WTC11 (cell line): ENCODE data around the gene POU6F1. TPM values are rescaled to one million over a fixed set of nuclear protein-coding genes. Genes with fewer than 3 reads are reported as not detected.

Source experiments
- ATAC-seq: fragments of 200-7000 bp; cut with Tn5 transposase; 2 replicates; pipeline ENCODE4 v1.10.0; 2021; ENCODE audit warnings: mild to moderate bottlenecking, moderate library complexity
- CTCF ChIA-PET: fragments of 300-600 bp; sonication (Branson Sonifier 250); formaldehyde crosslinking; loops from one replicate; lab custom pipeline; 2021; ENCODE audit warnings: antibody characterized with exemption; lab: Charles Lee
- POLR2A ChIA-PET: fragments of 350-600 bp; sonication (Branson Sonifier 250); formaldehyde crosslinking; loops from one replicate; lab custom pipeline; 2021; ENCODE audit warnings: antibody characterized with exemption; lab: Charles Lee
- DNase-seq: peaks from one replicate; pipeline ENCODE4 v3.0.0; 2021; ENCODE audit warnings: low spot score
- H3K27ac Mint-ChIP-seq: 2 replicates; pipeline ENCODE4 v1.8.0; 2021; ENCODE audit warnings: mixed read lengths
- H3K27me3 Mint-ChIP-seq: 2 replicates; pipeline ENCODE4 v1.8.0; 2021; ENCODE audit warnings: low read depth, mild to moderate bottlenecking, moderate library complexity, mixed read lengths
- H3K36me3 Mint-ChIP-seq: 2 replicates; pipeline ENCODE4 v1.8.0; 2021; ENCODE audit warnings: mixed read lengths
- H3K4me1 Mint-ChIP-seq: 2 replicates; pipeline ENCODE4 v1.8.0; 2022; ENCODE audit warnings: mixed read lengths
- H3K4me3 Mint-ChIP-seq: 2 replicates; pipeline ENCODE4 v1.8.0; 2021; ENCODE audit warnings: mild to moderate bottlenecking, moderate library complexity, mixed read lengths
- H3K9me3 Mint-ChIP-seq: 2 replicates; pipeline ENCODE4 v1.8.0; 2021; ENCODE audit warnings: mixed read lengths
- ATF2 ChIP-seq: sonication (generic); formaldehyde crosslinking; IDR thresholded peaks from 2 replicates; pipeline ENCODE4 v1.8.1; 2022; ENCODE audit warnings: low read depth, missing genetic modification reagents, borderline replicate concordance
- CBFB ChIP-seq: sonication (generic); formaldehyde crosslinking; IDR thresholded peaks from 2 replicates; pipeline ENCODE4 v1.8.1; 2022; ENCODE audit warnings: mild to moderate bottlenecking, low read depth, missing genetic modification reagents
- CTCF ChIP-seq: fragments of 200-600 bp; IDR thresholded peaks from 2 replicates; pipeline ENCODE4 v1.8.0; 2022; ENCODE audit warnings: antibody characterized with exemption
- FOXP4 ChIP-seq: sonication (generic); formaldehyde crosslinking; IDR thresholded peaks from 2 replicates; pipeline ENCODE4 v1.8.0; 2022; ENCODE audit warnings: mild to moderate bottlenecking, missing genetic modification reagents
- NFATC4 ChIP-seq: fragments of 250-450 bp; sonication (Bioruptor Pico); IDR thresholded peaks from 2 replicates; pipeline ENCODE4 v1.9.0; 2021; ENCODE audit warnings: mild to moderate bottlenecking
- NFE2L1 ChIP-seq: sonication (generic); formaldehyde crosslinking; IDR thresholded peaks from 2 replicates; pipeline ENCODE4 v1.8.1; 2023; ENCODE audit warnings: missing genetic modification reagents
- NR2C2 ChIP-seq: sonication (generic); formaldehyde crosslinking; IDR thresholded peaks from 2 replicates; pipeline ENCODE4 v1.8.0; 2022; ENCODE audit warnings: mild to moderate bottlenecking, missing genetic modification reagents
- PRRX2 ChIP-seq: fragments of 250-450 bp; sonication (Bioruptor Pico); IDR thresholded peaks from 2 replicates; pipeline ENCODE4 v1.8.0; 2021; ENCODE audit warnings: mild to moderate bottlenecking
- SMAD4 ChIP-seq: sonication (generic); formaldehyde crosslinking; IDR thresholded peaks from 2 replicates; pipeline ENCODE4 v1.8.0; 2022; ENCODE audit warnings: mild to moderate bottlenecking, missing genetic modification reagents
- USF1 ChIP-seq: sonication (generic); formaldehyde crosslinking; IDR thresholded peaks from 2 replicates; pipeline ENCODE4 v1.8.0; 2022; ENCODE audit warnings: mild to moderate bottlenecking, missing genetic modification reagents
- USF2 ChIP-seq: sonication (generic); formaldehyde crosslinking; IDR thresholded peaks from 2 replicates; pipeline ENCODE4 v1.8.1; 2023; ENCODE audit warnings: mild to moderate bottlenecking, missing genetic modification reagents, moderate library complexity
- ZBTB21 ChIP-seq: sonication (generic); formaldehyde crosslinking; IDR thresholded peaks from 2 replicates; pipeline ENCODE4 v1.8.1; 2023; ENCODE audit warnings: mild to moderate bottlenecking, missing genetic modification reagents, borderline replicate concordance
- ZNF263 ChIP-seq: sonication (generic); formaldehyde crosslinking; IDR thresholded peaks from 2 replicates; pipeline ENCODE4 v1.8.1; 2022; ENCODE audit warnings: low read depth, mild to moderate bottlenecking, moderate library complexity, missing genetic modification reagents
- ZNF416 ChIP-seq: fragments of 250-450 bp; sonication (Bioruptor Pico); IDR thresholded peaks from 2 replicates; pipeline ENCODE4 v1.9.0; 2021; ENCODE audit warnings: mild to moderate bottlenecking, inconsistent platforms
- ZNF423 ChIP-seq: fragments of 250-450 bp; sonication (Bioruptor Pico); IDR thresholded peaks from 2 replicates; pipeline ENCODE4 v2.1.2; 2022; ENCODE audit warnings: mild to moderate bottlenecking, moderate library complexity
- total RNA-seq: library from RNA; stranded (reverse); gene quantifications from 3 replicates; pipeline ENCODE4 v1.2.3, GENCODE V29; 2021
- TF ChIP-seq, protein P1 (sequence below): sonication (generic); formaldehyde crosslinking; conservative IDR thresholded peaks from 2 replicates; pipeline ENCODE4 v1.8.1; 2023; ENCODE audit warnings: mild to moderate bottlenecking, low read depth, missing genetic modification reagents, moderate library complexity
- TF ChIP-seq, protein P2 (sequence below): fragments of 250-450 bp; sonication (Bioruptor Pico); IDR thresholded peaks from 2 replicates; pipeline ENCODE4 v1.9.0; 2021; ENCODE audit warnings: mild to moderate bottlenecking
- TF ChIP-seq, protein P3 (sequence below): fragments of 250-450 bp; sonication (Bioruptor Pico); IDR thresholded peaks from 2 replicates; pipeline ENCODE4 v1.8.0; 2021; ENCODE audit warnings: mild to moderate bottlenecking
- TF ChIP-seq, protein P4 (sequence below): sonication (generic); formaldehyde crosslinking; IDR thresholded peaks from 2 replicates; pipeline ENCODE4 v1.8.1; 2022; ENCODE audit warnings: mild to moderate bottlenecking, moderate library complexity, missing genetic modification reagents

Gene POU6F1
- total RNA-seq, 1 experiment from 2014 or later = 10.2 TPM

GRCh38 chr12:51200156-51200555, 17.7 kb downstream of the POU6F1 start (continued):
- TF ChIP-seq CTCF = no peak
- no peak for TF ChIP-seq NFATC4 (CRISPR knock-in tag)
- no peak for TF ChIP-seq ZNF416 (CRISPR knock-in tag)

- no peaks in the 10 kb centered on the region for H3K4me1 Mint-ChIP-seq
- H3K27me3 Mint-ChIP-seq = no peaks in the 10 kb centered on the region
- no peak overlapping the region for H3K27ac Mint-ChIP-seq
- POLR2A ChIA-PET = no interaction called here
- TF ChIP-seq CBFB (CRISPR knock-in tag) (no peak), NFE2L1 (CRISPR knock-in tag) (no peak), FOXP4 (CRISPR knock-in tag) (no peak), NR2C2 (no peak), ZBTB21 (CRISPR knock-in tag) (no peak), ZNF423 (no peak), PRRX2 (no peak), USF2 (no peak), SMAD4 (CRISPR knock-in tag) (no peak), USF1 (no peak), ZNF263 (CRISPR knock-in tag) (no peak), ATF2 (no peak)
- TF ChIP-seq, protein P1, sequence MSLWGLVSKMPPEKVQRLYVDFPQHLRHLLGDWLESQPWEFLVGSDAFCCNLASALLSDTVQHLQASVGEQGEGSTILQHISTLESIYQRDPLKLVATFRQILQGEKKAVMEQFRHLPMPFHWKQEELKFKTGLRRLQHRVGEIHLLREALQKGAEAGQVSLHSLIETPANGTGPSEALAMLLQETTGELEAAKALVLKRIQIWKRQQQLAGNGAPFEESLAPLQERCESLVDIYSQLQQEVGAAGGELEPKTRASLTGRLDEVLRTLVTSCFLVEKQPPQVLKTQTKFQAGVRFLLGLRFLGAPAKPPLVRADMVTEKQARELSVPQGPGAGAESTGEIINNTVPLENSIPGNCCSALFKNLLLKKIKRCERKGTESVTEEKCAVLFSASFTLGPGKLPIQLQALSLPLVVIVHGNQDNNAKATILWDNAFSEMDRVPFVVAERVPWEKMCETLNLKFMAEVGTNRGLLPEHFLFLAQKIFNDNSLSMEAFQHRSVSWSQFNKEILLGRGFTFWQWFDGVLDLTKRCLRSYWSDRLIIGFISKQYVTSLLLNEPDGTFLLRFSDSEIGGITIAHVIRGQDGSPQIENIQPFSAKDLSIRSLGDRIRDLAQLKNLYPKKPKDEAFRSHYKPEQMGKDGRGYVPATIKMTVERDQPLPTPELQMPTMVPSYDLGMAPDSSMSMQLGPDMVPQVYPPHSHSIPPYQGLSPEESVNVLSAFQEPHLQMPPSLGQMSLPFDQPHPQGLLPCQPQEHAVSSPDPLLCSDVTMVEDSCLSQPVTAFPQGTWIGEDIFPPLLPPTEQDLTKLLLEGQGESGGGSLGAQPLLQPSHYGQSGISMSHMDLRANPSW (CRISPR knock-in tag) = no peak
- TF ChIP-seq, protein P2, sequence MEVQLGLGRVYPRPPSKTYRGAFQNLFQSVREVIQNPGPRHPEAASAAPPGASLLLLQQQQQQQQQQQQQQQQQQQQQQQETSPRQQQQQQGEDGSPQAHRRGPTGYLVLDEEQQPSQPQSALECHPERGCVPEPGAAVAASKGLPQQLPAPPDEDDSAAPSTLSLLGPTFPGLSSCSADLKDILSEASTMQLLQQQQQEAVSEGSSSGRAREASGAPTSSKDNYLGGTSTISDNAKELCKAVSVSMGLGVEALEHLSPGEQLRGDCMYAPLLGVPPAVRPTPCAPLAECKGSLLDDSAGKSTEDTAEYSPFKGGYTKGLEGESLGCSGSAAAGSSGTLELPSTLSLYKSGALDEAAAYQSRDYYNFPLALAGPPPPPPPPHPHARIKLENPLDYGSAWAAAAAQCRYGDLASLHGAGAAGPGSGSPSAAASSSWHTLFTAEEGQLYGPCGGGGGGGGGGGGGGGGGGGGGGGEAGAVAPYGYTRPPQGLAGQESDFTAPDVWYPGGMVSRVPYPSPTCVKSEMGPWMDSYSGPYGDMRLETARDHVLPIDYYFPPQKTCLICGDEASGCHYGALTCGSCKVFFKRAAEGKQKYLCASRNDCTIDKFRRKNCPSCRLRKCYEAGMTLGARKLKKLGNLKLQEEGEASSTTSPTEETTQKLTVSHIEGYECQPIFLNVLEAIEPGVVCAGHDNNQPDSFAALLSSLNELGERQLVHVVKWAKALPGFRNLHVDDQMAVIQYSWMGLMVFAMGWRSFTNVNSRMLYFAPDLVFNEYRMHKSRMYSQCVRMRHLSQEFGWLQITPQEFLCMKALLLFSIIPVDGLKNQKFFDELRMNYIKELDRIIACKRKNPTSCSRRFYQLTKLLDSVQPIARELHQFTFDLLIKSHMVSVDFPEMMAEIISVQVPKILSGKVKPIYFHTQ (CRISPR knock-in tag) = no peak
- TF ChIP-seq, protein P3, sequence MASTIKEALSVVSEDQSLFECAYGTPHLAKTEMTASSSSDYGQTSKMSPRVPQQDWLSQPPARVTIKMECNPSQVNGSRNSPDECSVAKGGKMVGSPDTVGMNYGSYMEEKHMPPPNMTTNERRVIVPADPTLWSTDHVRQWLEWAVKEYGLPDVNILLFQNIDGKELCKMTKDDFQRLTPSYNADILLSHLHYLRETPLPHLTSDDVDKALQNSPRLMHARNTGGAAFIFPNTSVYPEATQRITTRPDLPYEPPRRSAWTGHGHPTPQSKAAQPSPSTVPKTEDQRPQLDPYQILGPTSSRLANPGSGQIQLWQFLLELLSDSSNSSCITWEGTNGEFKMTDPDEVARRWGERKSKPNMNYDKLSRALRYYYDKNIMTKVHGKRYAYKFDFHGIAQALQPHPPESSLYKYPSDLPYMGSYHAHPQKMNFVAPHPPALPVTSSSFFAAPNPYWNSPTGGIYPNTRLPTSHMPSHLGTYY (CRISPR knock-in tag) = no peak
- TF ChIP-seq, protein P4, sequence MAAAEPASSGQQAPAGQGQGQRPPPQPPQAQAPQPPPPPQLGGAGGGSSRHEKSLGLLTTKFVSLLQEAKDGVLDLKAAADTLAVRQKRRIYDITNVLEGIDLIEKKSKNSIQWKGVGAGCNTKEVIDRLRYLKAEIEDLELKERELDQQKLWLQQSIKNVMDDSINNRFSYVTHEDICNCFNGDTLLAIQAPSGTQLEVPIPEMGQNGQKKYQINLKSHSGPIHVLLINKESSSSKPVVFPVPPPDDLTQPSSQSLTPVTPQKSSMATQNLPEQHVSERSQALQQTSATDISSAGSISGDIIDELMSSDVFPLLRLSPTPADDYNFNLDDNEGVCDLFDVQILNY (CRISPR knock-in tag) = no peak
- H3K9me3 Mint-ChIP-seq = no peaks in the 10 kb centered on the region
- CTCF ChIA-PET = interaction anchor here (1.1 kb wide), 1 partner anchor 63 kb away, joined by 3 read pairs; no protein-coding TSS in a partner anchor
- ATAC-seq = no peak
- no peak for DNase-seq
- no peak overlapping the region for H3K4me3 Mint-ChIP-seq
- H3K36me3 Mint-ChIP-seq = no peaks in the 10 kb centered on the region
These were observed 18.4 kb downstream of the POU6F1 start for GRCh38 chr12:51199366-51199945.
